ENCODE data around the gene ADAMTSL5.

Gene ADAMTSL5

DNA sequence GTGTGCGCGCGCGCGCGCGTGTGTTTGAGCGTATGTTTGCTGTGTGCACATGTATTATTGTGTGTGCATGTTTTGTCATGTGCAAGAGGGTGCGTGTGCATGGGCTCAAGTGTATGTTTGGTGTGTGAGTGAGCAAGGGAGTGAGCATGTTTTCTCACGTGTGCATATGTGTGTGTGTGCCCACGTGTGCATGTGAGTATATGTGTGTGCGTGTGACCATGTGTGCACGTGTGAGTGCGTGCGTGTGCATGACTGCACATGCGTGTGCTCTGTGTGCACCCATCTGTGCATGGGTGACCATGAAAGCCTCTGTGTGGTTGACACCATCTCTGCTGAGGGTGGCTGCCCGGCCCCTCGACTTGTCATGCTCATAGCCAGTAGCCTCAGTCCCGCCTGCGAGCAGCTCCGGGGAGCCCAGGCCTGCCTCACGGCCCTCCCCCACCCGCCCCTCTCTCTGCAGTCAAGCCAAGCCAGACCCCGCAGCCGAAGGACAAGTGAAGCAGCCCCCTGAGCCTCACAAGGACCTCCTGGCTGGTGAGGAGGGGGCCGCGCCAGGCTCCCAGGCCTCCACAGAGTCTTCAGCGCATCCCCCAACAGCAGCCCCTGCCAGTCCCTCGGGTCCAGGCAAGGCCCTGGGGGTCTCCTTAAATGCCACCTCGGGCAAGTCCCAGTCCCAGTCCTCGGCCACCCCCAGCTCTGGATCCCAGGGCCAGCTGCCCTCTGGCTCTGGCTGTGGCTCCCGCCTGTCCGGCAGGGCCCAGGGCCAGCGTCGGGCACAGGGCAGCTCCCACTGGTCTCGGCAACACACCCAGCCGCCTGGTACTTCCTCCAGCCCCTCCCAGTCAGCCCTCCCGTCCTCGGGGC is 15.9 kb downstream of the ADAMTSL5 start:
- DNase-seq (ENCODE audit: low read depth in 2 of 2): no peak

DNA sequence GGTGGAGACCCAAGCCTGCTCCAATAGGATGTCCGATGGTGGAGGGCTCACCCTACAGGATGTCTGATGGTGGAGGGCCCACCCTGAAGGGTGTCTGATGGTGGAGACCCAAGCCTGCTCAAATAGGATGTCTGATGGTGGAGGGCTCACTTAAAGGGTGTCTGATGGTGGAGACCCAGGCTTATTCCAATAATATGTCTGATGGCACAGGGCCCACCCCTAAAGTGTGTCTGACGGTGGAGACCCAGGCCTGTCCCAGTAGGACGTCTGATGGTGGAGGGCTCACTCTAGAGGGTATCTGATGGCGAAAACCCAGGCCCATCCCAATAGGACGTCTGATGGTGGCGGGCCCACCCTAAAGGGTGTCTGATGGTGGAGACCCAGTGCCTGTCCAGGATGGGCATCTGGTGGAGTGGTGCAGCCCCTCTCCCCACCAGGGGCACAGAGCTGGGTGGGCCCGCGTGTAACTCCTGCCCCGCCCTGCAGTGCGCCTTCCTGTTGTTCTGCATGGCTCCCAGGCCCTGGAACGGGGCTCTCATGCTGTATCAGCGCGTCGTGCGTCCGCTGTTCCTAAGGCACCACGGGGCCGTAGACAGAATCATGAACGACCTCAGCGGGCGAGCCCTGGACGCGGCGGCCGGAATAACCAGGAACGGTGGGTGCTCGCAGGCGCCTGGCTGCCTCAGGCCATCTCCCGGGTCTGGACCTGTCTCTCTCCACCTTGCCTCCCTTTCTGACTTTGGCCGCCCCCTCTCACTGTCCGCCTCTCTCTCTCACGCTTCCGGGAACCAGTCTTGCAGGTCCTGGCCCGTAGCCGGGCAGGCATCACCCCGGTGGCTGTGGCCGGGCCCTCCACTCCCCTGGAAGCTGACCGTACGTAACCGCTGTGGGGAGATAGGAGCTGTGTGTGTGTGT is 16.8 kb downstream of the ADAMTSL5 start:
- no peak for DNase-seq (ENCODE audit: low read depth in 2 of 2)

DNA sequence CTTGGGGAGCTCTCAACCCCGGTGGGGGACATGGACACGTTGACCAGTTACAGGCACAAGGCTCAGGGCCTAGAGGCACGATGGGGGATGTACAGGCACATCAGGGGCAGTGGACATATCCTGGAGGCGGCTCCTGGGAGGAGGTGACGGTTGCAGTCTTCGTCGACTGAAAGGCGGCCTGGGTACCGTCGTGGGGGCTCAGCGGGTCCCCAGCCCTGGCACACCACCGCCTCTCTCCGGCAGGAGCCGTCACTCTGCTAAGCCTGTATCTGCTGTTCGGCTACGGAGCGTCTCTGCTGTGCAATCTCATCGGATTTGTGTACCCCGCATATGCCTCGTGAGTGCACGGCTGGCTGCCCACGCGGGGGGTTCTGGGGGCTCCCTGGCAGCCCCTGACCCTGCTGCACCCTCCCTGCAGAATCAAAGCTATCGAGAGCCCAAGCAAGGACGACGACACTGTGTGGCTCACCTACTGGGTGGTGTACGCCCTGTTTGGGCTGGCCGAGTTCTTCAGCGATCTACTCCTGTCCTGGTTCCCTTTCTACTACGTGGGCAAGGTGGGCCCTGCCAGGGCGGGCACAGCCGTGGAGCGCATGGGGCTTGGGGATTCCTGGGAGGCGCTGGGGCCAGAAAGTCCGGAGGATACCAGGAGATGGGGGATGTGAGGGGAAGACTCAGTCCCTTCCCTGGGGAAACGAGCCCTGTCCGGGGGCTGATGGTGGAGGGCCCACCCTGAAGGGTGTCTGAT is 17.6 kb downstream of the ADAMTSL5 start:
- no peak for DNase-seq (ENCODE audit: low read depth in 2 of 2)

DNA sequence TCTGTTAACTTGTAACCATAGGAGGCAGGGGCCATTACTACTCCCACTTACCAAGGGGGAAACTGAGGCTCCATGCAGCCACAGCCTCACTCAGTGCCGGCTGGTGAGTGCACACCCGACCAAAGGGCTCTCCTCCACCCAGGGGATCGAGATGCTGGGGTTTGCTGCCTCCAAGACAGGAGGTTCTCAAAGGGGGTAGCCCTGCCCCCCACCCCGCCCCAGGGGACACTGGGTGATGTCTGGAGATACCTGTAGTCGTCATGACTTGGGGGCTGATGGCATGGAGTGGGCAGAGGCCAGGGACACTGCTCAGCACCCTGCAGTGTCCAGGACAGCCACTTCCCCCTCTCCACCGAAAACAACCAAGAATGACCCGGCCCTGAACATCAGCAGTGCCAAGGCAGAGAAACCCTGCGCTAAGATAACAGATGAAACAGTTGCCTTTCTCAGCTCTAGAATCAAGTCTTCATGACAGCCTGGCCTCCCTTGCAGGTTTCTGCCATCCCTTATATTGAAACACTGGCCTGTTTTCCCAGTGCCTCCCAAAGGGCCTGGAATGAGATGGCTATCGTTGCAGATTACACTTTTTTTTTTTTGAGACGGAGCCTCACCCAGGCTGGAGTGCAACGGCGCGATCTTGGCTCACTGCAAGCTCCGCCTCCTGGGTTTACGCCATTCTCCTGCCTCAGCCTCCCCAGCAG is 18.6 kb downstream of the ADAMTSL5 start:
- no peak for DNase-seq (ENCODE audit: low read depth in 2 of 2)

DNA sequence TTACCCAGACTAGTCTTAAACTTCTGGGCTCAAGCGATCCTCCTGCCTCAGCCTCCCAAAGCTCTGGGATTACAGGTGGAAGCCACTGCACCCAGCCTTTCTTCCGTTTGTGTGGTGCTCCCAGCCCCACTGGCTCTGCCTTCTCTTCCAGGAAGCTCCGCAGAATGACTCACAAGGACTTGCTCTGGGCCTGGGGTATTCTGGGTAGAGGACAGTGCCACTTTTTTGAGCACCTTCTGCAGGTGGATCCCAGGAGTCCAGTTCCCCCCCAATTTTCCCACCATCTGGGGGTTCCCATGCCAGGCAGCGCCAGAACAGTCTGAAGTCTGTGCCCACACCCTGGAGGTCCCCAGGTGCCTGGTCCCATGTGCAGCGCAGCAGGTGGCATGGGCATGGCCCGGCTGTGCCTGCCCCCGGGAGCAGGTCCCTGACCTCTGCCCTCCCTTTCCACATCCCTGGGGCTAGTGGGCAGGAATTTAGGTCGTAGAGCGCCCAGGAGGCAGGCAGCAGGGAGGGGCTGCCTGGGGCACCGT is 20.3 kb downstream of the ADAMTSL5 start:
- DNase-seq (ENCODE audit: low read depth in 2 of 2): no peak

DNA sequence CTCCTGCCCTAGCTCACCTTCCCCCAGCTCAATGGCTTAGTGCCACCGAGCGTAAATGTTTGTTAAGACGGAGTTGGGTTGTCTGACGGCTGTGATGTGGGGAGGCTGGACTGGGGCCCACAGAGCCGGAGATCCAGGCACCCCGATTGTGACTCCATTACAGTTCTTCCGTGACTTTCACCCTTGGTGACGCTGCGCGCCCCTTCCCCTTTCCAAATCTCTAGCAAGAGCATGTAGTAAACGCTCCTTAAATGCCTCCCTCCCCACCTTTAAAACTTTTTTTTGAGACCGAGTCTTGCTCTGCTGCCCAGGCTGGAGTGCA is 21.0 kb downstream of the ADAMTSL5 start:
- DNase-seq (ENCODE audit: low read depth in 2 of 2): no peak

DNA sequence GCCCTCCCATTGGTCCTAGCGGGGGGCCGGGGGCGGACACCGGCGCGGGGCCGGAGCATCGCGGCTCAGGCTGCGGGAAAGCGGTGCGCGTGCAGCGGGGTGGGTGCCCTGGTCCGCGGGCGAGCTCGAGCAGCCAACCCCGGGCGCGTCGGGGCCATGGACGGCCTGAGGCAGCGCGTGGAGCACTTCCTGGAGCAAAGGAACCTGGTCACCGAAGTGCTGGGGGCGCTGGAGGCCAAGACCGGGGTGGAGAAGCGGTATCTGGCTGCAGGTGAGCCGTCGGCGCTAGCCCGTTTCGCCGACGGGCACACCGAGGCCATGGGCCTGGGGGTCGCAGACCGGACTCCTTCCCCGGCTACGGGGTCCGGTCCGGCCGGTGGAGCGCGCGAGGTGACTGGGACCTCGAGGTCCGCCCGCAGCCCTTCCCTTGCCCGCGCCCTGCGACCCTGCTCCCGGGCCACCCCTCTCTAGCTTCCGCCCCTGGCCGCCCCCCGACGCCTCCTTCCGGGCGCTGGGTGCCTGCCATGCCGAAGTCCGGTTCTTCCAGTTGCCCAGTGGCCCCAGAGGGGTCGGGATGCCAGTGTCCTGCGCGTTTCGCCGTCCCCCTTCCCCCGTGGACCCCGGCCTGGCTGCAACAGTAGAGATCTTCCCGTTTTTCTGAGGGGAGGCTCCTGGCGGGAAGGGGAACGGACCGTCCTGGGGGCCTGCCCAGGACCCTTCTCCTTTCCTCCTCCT is 21.5 kb downstream of the ADAMTSL5 start, which contains the start of gene REEP6:
Gene REEP6 (plus strand): TSS at position 68 of the 735 bp plus-strand sequence. CDS start 89 bp downstream, at position 157.
- DNase-seq (ENCODE audit: low read depth in 2 of 2): no peak

DNA sequence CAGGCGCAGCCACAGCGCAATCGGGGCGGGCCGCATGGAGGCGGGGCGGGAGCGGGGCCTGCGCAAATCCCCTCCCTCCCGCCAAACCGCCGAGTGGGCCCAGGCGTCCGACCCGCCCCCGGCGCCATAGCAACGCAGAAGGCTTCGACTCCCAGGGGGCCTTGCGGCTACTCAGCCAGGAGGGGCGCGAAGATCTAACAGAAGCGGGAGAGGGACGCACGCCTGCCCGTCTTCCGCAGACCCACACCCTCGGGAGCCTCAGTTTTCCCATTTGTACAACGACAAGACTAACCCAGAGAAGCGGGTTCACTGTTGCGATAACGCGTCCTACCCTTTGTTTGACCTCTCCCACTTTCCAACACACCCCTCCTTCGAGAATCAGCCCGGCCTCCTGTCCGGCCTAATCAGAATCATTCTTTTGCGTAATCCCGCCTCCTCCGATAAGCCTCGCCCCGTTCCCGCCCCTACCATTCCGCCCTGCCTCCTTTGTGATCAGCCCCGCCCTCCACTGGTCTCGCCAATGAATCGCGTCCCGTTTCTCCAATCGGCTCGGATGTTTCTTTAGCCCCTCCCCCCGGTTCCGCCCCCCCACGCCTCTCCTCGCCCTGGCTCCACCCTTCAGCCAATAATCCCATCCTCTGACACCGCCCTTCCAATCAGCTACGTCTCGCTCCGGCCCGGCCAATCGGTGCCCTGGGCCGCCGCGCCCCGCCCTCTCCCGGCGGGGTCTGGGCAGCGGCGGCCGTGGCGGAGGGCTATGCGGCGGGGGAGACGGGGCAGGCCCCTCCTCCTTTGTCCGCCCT is 22.3 kb downstream of the ADAMTSL5 start, which contains the start of gene PCSK4:
Gene PCSK4 (minus strand): TSS at position 40 of the 803 bp plus-strand sequence. CDS start 4 bp downstream, at position 36.
- peak; percentile 97 to 98 for DNase-seq (ENCODE audit: low read depth in 2 of 2)

DNA sequence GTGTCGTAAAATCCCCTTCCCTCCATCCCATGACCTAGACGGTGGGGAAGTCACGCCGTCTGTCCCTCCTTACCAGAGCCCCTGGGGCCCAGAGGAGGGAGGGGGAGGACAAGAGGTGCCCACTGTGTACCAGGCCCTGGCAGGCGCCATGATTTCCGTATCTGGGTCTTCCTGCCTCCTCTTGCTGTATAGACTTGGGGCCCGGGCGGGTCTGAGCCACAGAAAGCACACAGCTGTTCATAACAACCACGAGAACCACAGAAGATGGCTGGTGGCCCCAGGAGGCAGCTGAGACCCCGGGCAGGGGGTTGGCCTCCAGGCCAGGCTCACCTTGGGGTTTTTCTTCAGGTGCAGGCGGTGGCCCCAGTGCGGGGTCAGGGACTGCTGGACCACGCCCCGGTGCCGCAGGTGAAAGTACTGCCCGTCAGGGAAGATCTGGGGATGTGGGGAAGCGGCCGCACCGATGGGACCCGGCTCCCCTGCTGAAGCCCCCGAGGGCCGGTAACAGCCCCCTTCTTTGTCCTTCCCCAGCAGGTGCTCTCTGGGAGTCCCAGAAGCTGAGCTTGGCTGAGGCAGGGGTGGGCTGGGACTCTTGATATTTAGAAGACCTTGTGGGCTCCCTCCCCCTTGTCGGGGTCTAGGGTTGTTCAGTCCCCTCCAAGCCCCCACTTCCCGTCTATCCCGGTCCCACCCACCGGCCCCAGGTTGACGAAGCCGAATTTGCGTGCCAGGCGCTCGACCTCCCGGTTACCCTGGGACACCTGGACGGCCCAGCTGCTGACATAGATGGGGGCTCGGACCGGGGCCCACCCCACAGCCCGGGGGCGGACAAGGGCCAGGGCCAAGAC is 23.1 kb downstream of the ADAMTSL5 start:
- no peak for DNase-seq (ENCODE audit: low read depth in 2 of 2)

DNA sequence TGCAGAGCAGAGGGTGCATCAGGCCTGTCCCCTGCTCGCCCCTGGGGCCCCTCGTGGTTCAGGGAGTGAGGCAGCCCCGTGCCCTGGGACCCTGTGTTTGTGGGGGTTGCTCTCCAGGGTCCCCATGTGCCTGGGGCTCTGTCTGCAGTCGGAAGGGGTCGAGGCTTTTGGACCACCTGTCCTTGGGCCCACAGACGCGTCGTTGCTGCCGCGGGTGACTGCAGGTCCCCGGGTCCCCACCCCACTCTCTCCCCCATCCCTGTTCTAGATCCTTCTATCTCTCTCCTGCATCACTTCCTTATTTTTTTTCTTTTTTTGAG is 24.6 kb downstream of the ADAMTSL5 start:
- DNase-seq (ENCODE audit: low read depth in 2 of 2): no peak

DNA sequence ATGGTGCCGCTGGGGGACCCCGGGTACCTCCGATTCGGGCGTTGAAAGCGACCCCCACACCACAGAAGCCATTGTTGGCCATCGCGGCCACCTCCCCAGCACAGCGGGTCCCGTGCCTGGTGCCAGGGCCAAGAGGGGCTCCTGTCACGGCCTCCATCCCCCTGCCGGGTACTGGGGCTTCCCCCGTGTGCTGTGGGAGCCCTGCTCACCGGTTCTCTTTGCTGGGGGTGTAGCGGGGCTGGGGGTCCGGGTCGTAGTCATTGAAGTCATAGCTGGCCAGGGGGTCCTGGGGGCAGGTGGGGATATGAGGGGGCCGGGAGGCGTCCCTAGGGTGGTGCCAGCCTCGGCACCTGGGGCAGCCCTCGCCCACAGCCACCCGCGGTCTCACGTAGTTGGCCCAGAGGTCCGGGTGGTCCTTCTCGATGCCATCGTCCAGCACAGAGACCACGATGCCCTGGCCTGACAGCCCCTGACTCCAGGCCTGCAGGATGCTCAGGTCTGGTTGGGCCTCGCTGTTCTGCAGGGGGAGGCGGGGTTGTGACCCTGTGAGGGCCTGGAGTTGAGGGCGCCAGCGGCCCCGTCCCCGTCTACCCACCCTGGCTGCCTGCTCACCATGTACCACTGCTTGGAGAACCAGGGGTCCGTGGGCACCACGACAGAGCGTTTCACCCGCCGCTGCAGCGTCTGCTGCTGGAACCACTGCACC is 25.1 kb downstream of the ADAMTSL5 start:
- DNase-seq (ENCODE audit: low read depth in 2 of 2): no peak

DNA sequence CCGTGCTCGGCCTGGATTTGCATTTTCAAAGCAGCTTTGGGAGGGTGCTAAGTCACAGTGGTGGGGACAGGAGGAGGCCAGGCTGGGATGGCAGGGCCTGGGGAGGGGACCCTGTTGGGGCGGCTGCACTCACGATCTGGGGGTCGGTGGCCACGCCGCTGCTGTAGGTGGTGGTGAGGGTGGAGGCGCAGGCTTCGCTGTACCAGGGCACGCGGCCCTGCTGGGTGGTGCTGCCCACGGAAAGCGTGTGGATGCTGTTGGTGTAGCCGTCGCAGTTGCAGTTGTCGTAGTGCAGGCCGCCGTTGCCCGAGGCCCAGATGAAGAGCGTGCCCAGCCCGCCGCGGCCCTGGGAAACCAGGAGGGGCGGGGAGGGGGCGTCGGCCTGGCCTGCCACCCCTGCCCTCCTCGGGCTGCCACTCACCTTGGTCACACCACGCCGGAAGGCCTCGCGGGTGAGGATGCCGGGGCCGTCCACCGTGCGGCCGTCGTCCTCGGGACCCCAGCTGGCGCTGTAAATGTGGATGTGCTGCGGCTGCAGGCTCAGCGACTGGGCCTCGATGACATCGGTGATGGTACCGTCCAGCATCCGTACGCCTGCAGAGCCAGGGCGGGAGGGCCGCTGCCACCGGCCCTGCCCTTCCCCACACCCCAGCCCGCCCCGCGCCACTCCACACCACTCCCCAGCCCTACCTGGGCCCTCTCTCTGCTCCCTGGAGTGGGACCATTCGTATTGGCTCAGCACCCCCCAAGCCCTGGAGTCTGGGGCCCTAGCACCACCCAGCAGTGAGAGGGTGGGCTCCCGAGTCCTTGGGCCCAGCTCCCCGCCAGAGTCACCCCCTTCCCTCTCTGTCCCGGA is 25.9 kb downstream of the ADAMTSL5 start:
- DNase-seq (ENCODE audit: low read depth in 2 of 2): no peak

DNA sequence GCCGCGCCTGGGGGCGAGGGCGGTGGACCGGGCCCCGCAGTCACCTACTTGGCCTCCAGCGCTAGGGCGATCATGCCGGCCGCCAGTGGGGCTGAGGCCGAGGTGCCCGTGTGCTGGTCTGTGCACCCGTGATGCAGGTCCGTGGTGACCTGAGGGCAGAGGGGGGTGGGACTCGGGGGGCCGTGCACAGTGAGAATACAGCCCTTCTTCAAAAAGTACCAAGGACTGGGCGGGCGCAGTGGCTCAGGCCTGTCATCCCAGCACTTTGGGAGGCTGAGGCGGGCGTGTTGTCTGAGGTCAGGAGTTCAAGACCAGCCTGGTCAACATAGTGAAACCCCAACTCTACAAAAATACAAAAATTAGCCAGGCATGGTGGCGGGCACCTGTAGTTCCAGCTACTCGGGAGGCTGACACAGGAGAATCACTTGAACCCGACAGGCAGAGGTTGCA is 28.8 kb downstream of the ADAMTSL5 start:
- no peak for DNase-seq (ENCODE audit: low read depth in 2 of 2)

DNA sequence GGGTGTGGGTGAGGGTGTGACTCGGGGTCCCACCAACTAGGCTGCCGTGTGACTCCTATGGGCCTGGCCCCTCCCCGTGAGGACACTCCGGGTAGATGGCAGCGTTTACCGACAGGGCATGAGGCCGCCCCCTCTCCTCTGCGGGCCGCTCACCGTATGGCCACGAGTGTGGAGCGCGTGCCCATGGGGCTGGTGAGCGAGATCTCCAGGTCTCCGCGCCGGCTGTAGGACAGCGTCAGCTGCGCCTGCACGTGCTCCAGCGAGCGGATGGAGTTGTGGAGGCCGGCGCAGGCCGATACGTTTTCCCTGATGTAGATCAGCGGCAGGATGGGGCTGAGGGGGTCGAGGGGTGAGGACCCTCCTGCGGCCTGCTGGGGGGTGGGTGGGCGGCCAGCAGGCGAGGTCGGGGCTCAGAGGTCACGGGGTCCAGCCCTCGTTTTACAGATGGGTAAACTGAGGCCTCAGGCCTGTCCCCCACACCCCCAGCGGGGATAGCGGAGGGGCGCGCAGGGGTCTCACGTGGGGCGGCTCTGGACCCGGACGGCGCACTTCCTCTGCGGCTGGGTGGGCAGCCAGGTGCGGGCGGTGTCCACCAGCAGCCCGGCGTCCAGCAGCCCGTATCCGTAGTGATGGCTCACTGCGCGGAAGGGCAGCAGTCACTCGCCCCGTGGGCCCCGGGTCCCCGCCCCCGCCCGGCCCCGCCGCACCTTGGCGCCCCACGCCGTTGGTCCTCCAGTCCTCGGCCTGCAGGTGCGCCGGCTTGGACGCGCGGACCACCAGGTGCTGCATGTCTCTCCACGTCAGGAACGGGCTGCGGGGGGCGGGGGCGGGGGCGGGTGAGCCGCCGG is 29.5 kb downstream of the ADAMTSL5 start:
- no peak for DNase-seq (ENCODE audit: low read depth in 2 of 2)

DNA sequence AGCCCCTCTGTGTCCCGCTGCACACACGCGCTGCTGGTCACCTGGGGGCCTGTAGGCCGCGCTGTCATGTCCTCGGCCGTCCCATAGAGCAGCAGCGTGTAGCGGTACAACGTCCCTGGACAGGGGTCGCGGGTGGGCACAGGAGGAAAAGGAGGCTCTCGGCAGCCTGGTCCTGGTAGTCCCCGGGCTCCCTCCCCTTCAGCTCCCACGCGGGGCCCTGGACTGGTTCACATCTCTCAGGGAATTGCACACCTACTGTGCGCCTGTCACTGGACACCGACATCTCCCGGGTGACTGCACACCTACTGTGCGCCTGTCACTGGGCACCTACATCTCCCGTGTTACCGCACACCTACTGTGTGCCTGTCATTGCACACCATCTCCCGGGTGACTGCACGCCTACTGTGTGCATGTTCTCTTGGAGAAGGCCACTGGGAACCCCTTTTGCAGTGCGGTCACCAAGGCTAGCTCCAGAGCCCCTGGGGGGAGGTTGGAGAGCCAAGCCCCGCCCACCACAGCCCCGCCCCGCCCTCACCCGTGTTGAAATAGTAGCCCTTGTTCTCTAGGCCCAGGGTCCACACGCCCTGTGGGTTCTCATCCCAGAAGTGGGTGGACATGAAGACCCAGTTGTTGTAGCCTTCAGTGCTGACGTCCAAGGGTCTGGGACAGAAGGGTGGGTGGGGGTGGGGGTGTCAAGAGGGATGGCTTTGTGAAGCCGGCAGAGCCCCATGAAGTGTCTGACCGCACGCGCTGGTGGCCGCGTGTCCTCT is 30.3 kb downstream of the ADAMTSL5 start:
- DNase-seq (ENCODE audit: low read depth in 2 of 2): no peak

Measured in fibroblast of skin of left biceps (primary cell).